SK-N-SH treated with all-trans-retinoic acid at 6 μM for 48 hours (cell line): Measurements from ENCODE around the gene TBL1X.
"Not testable (repeated sequence)": the region's sequence is repeated elsewhere in the genome, so short reads cannot be mapped to it uniquely, and the experiment has no call there.

Experiments used
- ATAC-seq: fragments of 200-7000 bp; cut with Tn5 transposase; 3 replicates; pipeline ENCODE4 v1.9.1; 2020; ENCODE audit warnings: mild to moderate bottlenecking, moderate library complexity
- ARNTL ChIP-seq: fragments of 450-650 bp; formaldehyde crosslinking; IDR thresholded peaks from 2 replicates; pipeline ENCODE4 v1.5.0; 2020; ENCODE audit warnings: low read depth, mild to moderate bottlenecking, moderate library complexity, borderline replicate concordance
- CSDC2 ChIP-seq: fragments of 250-450 bp; sonication (Bioruptor Pico); IDR thresholded peaks from 2 replicates; pipeline ENCODE4 v1.5.0; 2020; ENCODE audit warnings: mild to moderate bottlenecking, moderate library complexity
- CSRNP3 ChIP-seq: fragments of 250-450 bp; sonication (Bioruptor Pico); IDR thresholded peaks from 2 replicates; pipeline ENCODE4 v1.5.1; 2021; ENCODE audit warnings: mild to moderate bottlenecking, moderate library complexity
- ESRRG ChIP-seq: fragments of 250-450 bp; sonication (Bioruptor Pico); IDR thresholded peaks from 2 replicates; pipeline ENCODE4 v1.6.1; 2021; ENCODE audit warnings: mild to moderate bottlenecking
- GLIS3 ChIP-seq: fragments of 250-450 bp; sonication (Bioruptor Pico); IDR thresholded peaks from 2 replicates; pipeline ENCODE4 v1.5.0; 2020; ENCODE audit warnings: mild to moderate bottlenecking, moderate library complexity
- ISL1 ChIP-seq: fragments of 250-450 bp; sonication (Bioruptor Pico); IDR thresholded peaks from 2 replicates; pipeline ENCODE4 v2.1.2; 2022; ENCODE audit warnings: mild to moderate bottlenecking, moderate library complexity
- POU6F1 ChIP-seq: fragments of 250-450 bp; sonication (Bioruptor Pico); IDR thresholded peaks from 2 replicates; pipeline ENCODE4 v1.8.0; 2021; ENCODE audit warnings: low read depth, mild to moderate bottlenecking, moderate library complexity, borderline replicate concordance
- PPARA ChIP-seq: fragments of 250-450 bp; sonication (Bioruptor Pico); IDR thresholded peaks from 2 replicates; pipeline ENCODE4 v1.5.0; 2020; ENCODE audit warnings: mild to moderate bottlenecking, borderline replicate concordance
- RARB ChIP-seq: fragments of 250-450 bp; sonication (Bioruptor Pico); IDR thresholded peaks from 2 replicates; pipeline ENCODE4 v1.8.0; 2021; ENCODE audit warnings: mild to moderate bottlenecking, moderate library complexity
- SNAI2 ChIP-seq: fragments of 250-450 bp; sonication (Bioruptor Pico); IDR thresholded peaks from 2 replicates; pipeline ENCODE4 v1.5.0; 2020; ENCODE audit warnings: mild to moderate bottlenecking, moderate library complexity
- TCF4 ChIP-seq: fragments of 250-450 bp; sonication (Bioruptor Pico); IDR thresholded peaks from 2 replicates; pipeline ENCODE4 v1.8.0; 2021; ENCODE audit warnings: mild to moderate bottlenecking, moderate library complexity, borderline replicate concordance
- TOX ChIP-seq: fragments of 250-450 bp; sonication (Bioruptor Pico); IDR thresholded peaks from 2 replicates; pipeline ENCODE4 v1.8.0; 2021; ENCODE audit warnings: mild to moderate bottlenecking, moderate library complexity, borderline replicate concordance
- ZC3H10 ChIP-seq: fragments of 250-450 bp; sonication (Bioruptor Pico); IDR thresholded peaks from 2 replicates; pipeline ENCODE4 v1.5.1; 2021; ENCODE audit warnings: mild to moderate bottlenecking, moderate library complexity
- ZFP3 ChIP-seq: fragments of 250-450 bp; sonication (Bioruptor Pico); IDR thresholded peaks from 2 replicates; pipeline ENCODE4 v1.5.0; 2020; ENCODE audit warnings: mild to moderate bottlenecking, moderate library complexity
- ZFP30 ChIP-seq: fragments of 450-650 bp; formaldehyde crosslinking; IDR thresholded peaks from 2 replicates; pipeline ENCODE4 v1.5.0; 2022; ENCODE audit warnings: mild to moderate bottlenecking, moderate library complexity
- ZNF565 ChIP-seq: fragments of 450-650 bp; formaldehyde crosslinking; conservative IDR thresholded peaks from 2 replicates; pipeline ENCODE4 v1.5.0; 2020; ENCODE audit warnings: low read depth, mild to moderate bottlenecking, moderate library complexity
- ZNF70 ChIP-seq: fragments of 450-650 bp; formaldehyde crosslinking; IDR thresholded peaks from 2 replicates; pipeline ENCODE4 v1.5.0; 2020; ENCODE audit warnings: mild to moderate bottlenecking, moderate library complexity
- ZNF8 ChIP-seq: fragments of 450-650 bp; formaldehyde crosslinking; IDR thresholded peaks from 2 replicates; pipeline ENCODE4 v1.5.0; 2020; ENCODE audit warnings: mild to moderate bottlenecking, moderate library complexity
- TF ChIP-seq, protein P1 (sequence below): fragments of 250-450 bp; sonication (Bioruptor Pico); IDR thresholded peaks from 2 replicates; pipeline ENCODE4 v1.5.0; 2020; ENCODE audit warnings: mild to moderate bottlenecking, moderate library complexity
- TF ChIP-seq, protein P2 (sequence below): fragments of 250-450 bp; sonication (Bioruptor Pico); IDR thresholded peaks from 2 replicates; pipeline ENCODE4 v1.5.1; 2020; ENCODE audit warnings: low read depth, mild to moderate bottlenecking, moderate library complexity

Gene TBL1X

DNA sequence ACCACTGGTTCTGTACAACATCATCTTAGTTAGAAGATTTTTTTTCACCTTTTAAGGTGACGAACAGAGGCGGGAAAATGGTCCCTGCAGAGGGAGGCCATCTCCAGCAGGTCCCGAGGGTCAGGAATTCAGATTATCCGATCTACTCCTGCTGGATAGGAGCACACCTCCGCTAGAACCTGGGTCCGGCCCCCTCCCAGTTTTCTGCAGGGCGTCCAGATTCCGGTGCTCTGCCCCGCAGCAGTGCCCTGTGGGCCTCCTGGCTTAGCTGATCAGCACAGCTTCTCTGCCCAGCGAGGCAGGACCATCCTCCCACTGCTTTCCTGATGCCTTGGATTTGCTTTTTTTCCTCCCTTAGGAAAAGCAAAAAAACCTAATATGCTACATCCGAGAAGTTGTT lies 2.3 kb downstream of the TBL1X start:
- no peak for ATAC-seq
- TF ChIP-seq, protein P1, sequence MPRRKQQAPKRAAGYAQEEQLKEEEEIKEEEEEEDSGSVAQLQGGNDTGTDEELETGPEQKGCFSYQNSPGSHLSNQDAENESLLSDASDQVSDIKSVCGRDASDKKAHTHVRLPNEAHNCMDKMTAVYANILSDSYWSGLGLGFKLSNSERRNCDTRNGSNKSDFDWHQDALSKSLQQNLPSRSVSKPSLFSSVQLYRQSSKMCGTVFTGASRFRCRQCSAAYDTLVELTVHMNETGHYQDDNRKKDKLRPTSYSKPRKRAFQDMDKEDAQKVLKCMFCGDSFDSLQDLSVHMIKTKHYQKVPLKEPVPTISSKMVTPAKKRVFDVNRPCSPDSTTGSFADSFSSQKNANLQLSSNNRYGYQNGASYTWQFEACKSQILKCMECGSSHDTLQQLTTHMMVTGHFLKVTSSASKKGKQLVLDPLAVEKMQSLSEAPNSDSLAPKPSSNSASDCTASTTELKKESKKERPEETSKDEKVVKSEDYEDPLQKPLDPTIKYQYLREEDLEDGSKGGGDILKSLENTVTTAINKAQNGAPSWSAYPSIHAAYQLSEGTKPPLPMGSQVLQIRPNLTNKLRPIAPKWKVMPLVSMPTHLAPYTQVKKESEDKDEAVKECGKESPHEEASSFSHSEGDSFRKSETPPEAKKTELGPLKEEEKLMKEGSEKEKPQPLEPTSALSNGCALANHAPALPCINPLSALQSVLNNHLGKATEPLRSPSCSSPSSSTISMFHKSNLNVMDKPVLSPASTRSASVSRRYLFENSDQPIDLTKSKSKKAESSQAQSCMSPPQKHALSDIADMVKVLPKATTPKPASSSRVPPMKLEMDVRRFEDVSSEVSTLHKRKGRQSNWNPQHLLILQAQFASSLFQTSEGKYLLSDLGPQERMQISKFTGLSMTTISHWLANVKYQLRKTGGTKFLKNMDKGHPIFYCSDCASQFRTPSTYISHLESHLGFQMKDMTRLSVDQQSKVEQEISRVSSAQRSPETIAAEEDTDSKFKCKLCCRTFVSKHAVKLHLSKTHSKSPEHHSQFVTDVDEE (CRISPR knock-in tag): no peak
- TF ChIP-seq ZC3H10 (CRISPR knock-in tag): no peak
- TF ChIP-seq TOX: no peak
- no peak for TF ChIP-seq ZNF565
- TF ChIP-seq ZFP3 (CRISPR knock-in tag): no peak
- TF ChIP-seq RARB: no peak
- TF ChIP-seq, protein P2, sequence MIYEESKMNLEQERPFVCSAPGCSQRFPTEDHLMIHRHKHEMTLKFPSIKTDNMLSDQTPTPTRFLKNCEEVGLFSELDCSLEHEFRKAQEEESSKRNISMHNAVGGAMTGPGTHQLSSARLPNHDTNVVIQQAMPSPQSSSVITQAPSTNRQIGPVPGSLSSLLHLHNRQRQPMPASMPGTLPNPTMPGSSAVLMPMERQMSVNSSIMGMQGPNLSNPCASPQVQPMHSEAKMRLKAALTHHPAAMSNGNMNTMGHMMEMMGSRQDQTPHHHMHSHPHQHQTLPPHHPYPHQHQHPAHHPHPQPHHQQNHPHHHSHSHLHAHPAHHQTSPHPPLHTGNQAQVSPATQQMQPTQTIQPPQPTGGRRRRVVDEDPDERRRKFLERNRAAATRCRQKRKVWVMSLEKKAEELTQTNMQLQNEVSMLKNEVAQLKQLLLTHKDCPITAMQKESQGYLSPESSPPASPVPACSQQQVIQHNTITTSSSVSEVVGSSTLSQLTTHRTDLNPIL (CRISPR knock-in tag): no peak
- TF ChIP-seq TCF4 (CRISPR knock-in tag): no peak
- TF ChIP-seq CSDC2 (CRISPR knock-in tag): no peak
- no peak for TF ChIP-seq SNAI2 (CRISPR knock-in tag)
- no peak for TF ChIP-seq ZFP30 (CRISPR knock-in tag)
- TF ChIP-seq ZNF8 (CRISPR knock-in tag): no peak
- TF ChIP-seq ISL1 (CRISPR knock-in tag): no peak
- no peak for TF ChIP-seq ZNF70 (CRISPR knock-in tag)

DNA sequence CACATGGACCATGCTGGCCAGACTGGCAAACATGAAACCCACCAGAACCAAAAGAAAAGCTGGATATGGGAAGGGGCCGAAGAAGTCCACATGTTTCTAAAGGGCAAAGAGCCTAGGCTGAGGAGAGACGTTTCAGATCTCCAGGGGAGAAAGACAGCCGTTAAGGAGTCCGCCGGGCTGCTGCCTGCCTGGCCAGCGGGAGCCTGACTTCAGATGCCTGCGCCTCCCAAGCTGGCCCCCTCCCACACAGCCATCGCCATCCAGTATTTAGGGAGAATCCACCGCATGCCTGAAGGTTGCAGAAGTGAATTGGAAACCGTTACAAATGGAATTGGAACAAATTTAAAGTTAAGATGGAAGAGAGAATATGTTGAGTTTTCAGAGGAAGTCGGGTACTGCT lies 2.9 kb downstream of the TBL1X start:
- ATAC-seq: no peak
- no peak for TF ChIP-seq CSDC2 (CRISPR knock-in tag)

DNA sequence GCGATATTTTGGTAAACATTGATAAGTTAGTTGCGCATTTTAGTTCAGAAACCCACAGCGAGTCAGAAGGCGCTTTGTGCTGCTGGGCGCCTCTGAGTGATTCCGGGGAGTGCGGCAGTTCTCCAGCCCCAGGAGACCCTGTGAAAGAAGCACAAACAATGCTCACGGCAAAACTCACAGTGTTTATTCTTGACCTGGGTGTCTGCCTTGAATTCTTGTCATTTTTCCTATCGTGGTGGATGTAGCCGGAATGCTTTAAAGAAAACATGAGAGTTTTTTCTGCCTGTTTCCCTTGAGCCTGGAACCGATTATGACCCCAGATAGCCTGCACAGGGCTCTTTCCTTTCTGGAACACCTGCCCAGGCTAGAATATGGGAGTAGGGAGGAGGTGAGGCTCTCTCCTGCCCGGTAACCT lies 6.7 kb downstream of the TBL1X start:
- TF ChIP-seq ZNF8 (CRISPR knock-in tag): no peak
- TF ChIP-seq SNAI2 (CRISPR knock-in tag): no peak
- TF ChIP-seq GLIS3 (CRISPR knock-in tag): no peak
- TF ChIP-seq, all 23 proteins: peak for 0

GRCh38 chrX:9473708-9474107 lies 8.8 kb downstream of the TBL1X start:
- TF ChIP-seq, protein P1 (CRISPR knock-in tag): no peak
- no peak for TF ChIP-seq GLIS3 (CRISPR knock-in tag)
- no peak for TF ChIP-seq PPARA
- TF ChIP-seq ARNTL (CRISPR knock-in tag): no peak
- no peak for TF ChIP-seq POU6F1
- TF ChIP-seq ZFP3 (CRISPR knock-in tag): no peak
- ATAC-seq: no peak

More for the DNA sequence above, 6.7 kb downstream of the TBL1X start:
- ATAC-seq: no peak

DNA sequence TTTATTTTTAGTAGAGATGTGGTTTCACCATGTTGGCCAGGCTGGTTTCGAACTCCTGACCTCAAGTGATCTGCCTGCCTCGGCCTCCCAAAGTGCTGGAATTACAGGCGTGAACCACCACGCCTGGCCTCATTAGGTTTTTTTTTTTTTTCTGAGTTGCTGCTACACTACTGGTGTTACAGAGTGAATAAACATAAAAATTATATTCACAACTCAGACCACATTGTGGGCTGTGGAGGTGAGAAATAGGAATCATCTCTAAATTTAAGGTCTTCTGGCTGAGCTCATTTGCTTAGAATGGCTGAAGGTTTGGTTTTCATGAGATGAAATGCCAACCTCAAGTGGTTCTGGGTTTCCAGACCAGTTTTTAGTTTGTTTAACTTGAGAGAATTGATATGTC lies 10.6 kb downstream of the TBL1X start:
- ATAC-seq: not testable (repeated sequence)

DNA sequence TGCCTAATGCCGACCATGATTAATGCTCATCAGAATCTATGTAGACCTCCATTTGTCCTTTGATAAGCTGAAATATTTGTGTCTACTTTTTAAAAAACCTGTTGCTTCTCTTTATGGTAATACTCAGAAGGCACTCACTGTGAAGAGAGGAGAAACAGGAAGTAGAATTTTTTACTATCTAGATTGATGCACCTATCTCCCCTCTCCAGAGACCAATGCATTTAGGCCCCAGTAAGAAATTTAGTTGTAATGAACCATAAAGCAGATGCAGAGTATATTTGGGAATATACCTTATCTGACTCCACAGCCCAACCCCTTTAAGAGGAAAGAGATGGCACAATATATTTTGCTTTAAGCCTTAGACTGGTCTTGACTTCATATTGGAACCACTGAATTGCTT lies 11.1 kb downstream of the TBL1X start:
- ATAC-seq: no peak
- TF ChIP-seq SNAI2 (CRISPR knock-in tag): no peak
- TF ChIP-seq PPARA: no peak
- TF ChIP-seq ARNTL (CRISPR knock-in tag): no peak
- TF ChIP-seq ZNF8 (CRISPR knock-in tag): no peak
- no peak for TF ChIP-seq ZNF565
- no peak for TF ChIP-seq TOX
- no peak for TF ChIP-seq GLIS3 (CRISPR knock-in tag)
- TF ChIP-seq ZFP30 (CRISPR knock-in tag): no peak
- TF ChIP-seq, protein P2 (CRISPR knock-in tag): no peak
- TF ChIP-seq ESRRG (CRISPR knock-in tag): no peak
- no peak for TF ChIP-seq ZNF70 (CRISPR knock-in tag)
- TF ChIP-seq CSRNP3 (CRISPR knock-in tag): no peak
